ENCODE results near the gene CEBPB.

DNA sequence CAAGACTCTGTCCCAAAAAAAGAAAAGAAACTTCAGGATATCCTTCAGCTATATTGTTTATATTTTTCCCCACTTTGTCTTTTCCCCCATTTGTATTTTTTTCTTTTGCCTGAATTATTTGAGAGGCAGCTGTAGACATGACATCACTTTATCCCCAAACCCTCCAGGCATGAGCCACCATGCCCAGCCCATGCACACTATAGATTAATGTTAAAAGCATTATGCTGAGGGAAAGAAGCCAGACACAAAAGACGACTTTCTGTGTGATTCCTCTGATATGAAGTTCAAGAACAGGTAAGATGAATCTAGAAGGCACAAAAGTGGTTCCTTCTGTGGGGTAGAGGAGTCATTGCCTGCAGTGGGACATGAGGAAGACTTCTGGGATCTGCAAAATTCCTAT lies 16.4 kb downstream of the CEBPB start:
- TF ChIP-seq, protein P1, sequence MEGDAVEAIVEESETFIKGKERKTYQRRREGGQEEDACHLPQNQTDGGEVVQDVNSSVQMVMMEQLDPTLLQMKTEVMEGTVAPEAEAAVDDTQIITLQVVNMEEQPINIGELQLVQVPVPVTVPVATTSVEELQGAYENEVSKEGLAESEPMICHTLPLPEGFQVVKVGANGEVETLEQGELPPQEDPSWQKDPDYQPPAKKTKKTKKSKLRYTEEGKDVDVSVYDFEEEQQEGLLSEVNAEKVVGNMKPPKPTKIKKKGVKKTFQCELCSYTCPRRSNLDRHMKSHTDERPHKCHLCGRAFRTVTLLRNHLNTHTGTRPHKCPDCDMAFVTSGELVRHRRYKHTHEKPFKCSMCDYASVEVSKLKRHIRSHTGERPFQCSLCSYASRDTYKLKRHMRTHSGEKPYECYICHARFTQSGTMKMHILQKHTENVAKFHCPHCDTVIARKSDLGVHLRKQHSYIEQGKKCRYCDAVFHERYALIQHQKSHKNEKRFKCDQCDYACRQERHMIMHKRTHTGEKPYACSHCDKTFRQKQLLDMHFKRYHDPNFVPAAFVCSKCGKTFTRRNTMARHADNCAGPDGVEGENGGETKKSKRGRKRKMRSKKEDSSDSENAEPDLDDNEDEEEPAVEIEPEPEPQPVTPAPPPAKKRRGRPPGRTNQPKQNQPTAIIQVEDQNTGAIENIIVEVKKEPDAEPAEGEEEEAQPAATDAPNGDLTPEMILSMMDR (IDR thresholded peaks at IDR 0.05): no peak
- TF ChIP-seq POLR2A (IDR thresholded peaks at IDR 0.05): no peak
- no peak for TF ChIP-seq EP300 (IDR thresholded peaks at IDR 0.05)

Measured in tibial nerve (tissue), 4 donors.